Type B pancreatic cell (in vitro differentiated cells): ENCODE data around the gene CSTPP1. TPM values are rescaled to one million over a fixed set of nuclear protein-coding genes. Genes with fewer than 3 reads are reported as not detected.

ENCODE experiments used
- DNase-seq: peaks from one replicate; pipeline ENCODE4 v3.0.0; 2021; ENCODE audit warnings: mixed read lengths; ENCODE audit not compliant: unreplicated experiment; ENCODE audit errors: extremely low spot score
- H3K27ac Mint-ChIP-seq: 2 replicates; pipeline ENCODE4 v1.8.0; 2021; ENCODE audit warnings: mild to moderate bottlenecking, mixed read lengths
- H3K27me3 Mint-ChIP-seq: 2 replicates; pipeline ENCODE4 v1.8.0; 2021; ENCODE audit warnings: mixed read lengths
- H3K36me3 Mint-ChIP-seq: 2 replicates; pipeline ENCODE4 v1.8.0; 2021; ENCODE audit warnings: mixed read lengths
- H3K4me1 Mint-ChIP-seq: one replicate; pipeline ENCODE4 v1.8.0; 2021; ENCODE audit warnings: mixed read lengths; ENCODE audit not compliant: unreplicated experiment
- H3K4me3 Mint-ChIP-seq: 2 replicates; pipeline ENCODE4 v1.8.0; 2021; ENCODE audit warnings: mild to moderate bottlenecking, mixed read lengths
- H3K9me3 Mint-ChIP-seq: 2 replicates; pipeline ENCODE4 v1.8.0; 2021; ENCODE audit warnings: mixed read lengths
- total RNA-seq: library from RNA; stranded (reverse); gene quantifications from 2 replicates; pipeline ENCODE4 v1.2.1, GENCODE V29; 2021; ENCODE audit warnings: low replicate concordance
- TF ChIP-seq, protein P1 (sequence below): fragments of 200-600 bp; sonication (generic); conservative IDR thresholded peaks from 2 replicates; pipeline ENCODE4 v1.5.0; 2021; ENCODE audit warnings: antibody characterized with exemption, mild to moderate bottlenecking

CSTPP1 gene
- total RNA-seq, 1 donor from 2014 or later = 44.4 TPM

DNA sequence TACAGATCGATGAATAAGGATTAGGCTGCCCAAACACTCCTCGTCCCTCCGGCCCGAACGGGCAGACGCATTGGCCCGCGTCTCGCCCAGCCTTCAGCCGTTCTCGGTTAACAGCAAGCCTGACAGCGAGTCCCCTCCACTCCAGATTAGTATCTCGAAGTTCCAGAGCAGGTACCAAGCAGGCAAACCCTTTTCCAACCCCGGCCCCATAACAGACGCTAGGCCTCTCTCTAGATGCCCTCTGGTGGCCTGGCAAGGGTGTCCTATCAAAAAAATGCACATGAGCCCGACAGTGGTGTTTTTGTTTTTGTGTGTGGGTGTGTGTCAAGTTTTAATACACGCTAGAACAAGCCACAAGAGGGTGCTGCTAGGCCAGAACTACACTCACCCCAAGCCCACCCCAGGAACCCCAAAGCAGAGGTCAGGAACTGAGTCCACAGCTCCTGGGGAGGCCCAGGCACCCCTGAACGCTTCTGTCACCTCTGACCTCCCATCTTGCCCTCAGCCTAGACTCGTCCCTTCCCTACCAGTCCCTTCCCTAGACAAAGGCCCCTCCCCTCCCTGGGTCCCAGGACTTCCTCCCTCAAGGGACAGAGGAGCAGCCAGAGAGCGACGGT, 240.8 kb downstream of the CSTPP1 start:
- Mint-ChIP-seq H3K9me3 (no peaks in the 10 kb centered on the region), H3K4me3 (peak overlapping the region; percentile 99), H3K36me3 (peaks cover 16% of the 10 kb centered on the region), H3K27me3 (no peaks in the 10 kb centered on the region), H3K27ac (peak overlapping the region; percentile 100), H3K4me1 (peaks cover 18% of the 10 kb centered on the region)
- DNase-seq = peak; percentile 79
- TF ChIP-seq, protein P1, sequence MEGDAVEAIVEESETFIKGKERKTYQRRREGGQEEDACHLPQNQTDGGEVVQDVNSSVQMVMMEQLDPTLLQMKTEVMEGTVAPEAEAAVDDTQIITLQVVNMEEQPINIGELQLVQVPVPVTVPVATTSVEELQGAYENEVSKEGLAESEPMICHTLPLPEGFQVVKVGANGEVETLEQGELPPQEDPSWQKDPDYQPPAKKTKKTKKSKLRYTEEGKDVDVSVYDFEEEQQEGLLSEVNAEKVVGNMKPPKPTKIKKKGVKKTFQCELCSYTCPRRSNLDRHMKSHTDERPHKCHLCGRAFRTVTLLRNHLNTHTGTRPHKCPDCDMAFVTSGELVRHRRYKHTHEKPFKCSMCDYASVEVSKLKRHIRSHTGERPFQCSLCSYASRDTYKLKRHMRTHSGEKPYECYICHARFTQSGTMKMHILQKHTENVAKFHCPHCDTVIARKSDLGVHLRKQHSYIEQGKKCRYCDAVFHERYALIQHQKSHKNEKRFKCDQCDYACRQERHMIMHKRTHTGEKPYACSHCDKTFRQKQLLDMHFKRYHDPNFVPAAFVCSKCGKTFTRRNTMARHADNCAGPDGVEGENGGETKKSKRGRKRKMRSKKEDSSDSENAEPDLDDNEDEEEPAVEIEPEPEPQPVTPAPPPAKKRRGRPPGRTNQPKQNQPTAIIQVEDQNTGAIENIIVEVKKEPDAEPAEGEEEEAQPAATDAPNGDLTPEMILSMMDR = peak; percentile 78

DNA sequence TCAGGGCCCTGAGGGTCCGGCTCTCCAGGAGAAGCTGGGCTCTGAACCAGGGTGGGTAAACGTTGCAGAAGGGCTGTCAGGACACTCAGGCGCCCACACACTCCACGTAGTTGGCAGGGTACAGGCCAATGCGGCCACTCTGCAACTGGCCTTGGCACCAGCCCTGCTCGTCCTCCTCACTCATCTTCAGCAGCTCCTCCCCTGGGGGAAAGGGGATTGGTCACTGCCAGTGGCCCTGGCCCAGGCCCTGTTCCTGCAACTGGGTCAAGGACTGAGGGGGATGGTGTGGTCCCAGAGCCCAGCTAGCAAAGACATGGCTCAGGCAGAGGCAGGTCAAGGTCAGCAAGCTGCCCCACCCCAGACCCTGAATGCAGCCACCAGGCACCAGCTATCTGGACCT, 241.3 kb downstream of the CSTPP1 start:
- peaks cover 18% of the 10 kb centered on the region for H3K4me1 Mint-ChIP-seq
- peaks cover 15% of the 10 kb centered on the region for H3K36me3 Mint-ChIP-seq
- H3K27ac Mint-ChIP-seq = peak overlapping the region; percentile 100
- no peak for DNase-seq
- H3K9me3 Mint-ChIP-seq = no peaks in the 10 kb centered on the region
- H3K27me3 Mint-ChIP-seq = no peaks in the 10 kb centered on the region
- TF ChIP-seq, protein P1 = no peak
- H3K4me3 Mint-ChIP-seq = peak overlapping the region; percentile 99

DNA sequence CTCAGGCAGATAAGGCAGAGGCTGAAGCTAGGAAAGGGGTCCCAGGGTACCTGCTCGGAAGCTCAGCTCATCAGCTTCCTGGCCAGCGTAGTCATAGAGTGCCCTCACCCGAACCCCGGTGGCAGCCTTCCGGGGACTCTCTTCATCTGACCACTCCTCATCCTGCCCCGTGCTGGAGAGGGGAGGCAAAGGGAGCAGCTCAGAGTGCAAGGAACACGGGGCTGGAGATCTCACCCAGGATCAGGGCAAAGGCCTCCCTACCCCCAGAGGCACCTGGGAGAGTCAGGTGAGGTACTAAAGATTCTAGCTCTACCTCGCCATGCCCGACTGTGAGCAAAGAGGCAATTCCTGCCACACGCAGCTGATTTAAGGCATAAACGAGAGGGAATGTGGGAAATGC, 241.8 kb downstream of the CSTPP1 start:
- Mint-ChIP-seq H3K36me3 (peaks cover 11% of the 10 kb centered on the region), H3K4me1 (peaks cover 18% of the 10 kb centered on the region), H3K4me3 (no peak overlapping the region), H3K27me3 (no peaks in the 10 kb centered on the region), H3K9me3 (no peaks in the 10 kb centered on the region), H3K27ac (no peak overlapping the region)
- TF ChIP-seq, protein P1 = no peak
- DNase-seq = no peak

DNA sequence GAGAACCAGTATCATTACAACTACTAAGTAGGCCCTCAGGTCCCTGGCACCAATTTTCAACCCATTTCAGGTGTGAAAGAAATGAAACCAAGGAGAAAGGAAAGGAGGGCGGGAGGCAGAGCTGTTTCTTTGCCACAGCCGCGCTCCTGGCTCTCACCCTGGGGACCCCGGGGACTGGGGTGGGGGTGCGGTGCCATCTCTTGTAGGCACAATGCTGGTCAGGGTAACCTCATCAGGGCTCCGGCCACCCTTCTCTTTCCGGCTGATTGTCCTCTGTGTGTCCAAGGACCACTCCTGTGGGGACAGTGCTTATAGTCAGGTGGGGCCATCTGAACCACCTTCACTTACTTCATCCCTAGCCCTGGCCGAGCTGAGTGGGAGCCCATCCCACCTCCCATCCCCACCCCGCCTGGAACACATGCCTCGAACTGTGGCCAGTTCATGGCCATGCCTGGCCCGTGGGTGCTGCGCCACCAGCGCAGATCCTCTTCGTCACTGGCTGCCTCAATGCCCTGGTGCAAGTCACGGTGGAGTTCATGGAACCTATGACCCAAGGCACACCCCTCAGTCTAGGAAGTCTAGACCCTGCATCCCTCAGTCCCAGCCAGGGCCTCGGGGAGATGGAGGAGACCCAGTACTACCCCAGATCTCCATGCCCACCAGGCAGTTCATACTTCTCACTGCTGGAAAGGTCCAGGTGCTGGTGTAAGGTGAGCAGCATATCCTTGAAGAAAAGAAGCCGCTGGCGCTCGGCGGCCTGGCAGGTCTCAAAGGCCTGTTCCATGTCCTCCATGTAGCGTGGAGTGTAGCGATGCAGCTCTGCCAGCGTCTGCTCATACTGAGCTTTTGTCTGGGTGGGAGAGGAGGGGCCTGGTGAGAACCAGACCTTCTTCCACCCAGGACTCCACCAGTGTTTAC, 242.4 kb downstream of the CSTPP1 start:
- peaks cover 11% of the 10 kb centered on the region for H3K36me3 Mint-ChIP-seq
- H3K27ac Mint-ChIP-seq = peak overlapping the region; percentile 67
- H3K4me1 Mint-ChIP-seq = peaks cover 18% of the 10 kb centered on the region
- H3K27me3 Mint-ChIP-seq = no peaks in the 10 kb centered on the region
- TF ChIP-seq, protein P1 = no peak
- H3K4me3 Mint-ChIP-seq = peak overlapping the region; percentile 45
- H3K9me3 Mint-ChIP-seq = no peaks in the 10 kb centered on the region
- DNase-seq = no peak

DNA sequence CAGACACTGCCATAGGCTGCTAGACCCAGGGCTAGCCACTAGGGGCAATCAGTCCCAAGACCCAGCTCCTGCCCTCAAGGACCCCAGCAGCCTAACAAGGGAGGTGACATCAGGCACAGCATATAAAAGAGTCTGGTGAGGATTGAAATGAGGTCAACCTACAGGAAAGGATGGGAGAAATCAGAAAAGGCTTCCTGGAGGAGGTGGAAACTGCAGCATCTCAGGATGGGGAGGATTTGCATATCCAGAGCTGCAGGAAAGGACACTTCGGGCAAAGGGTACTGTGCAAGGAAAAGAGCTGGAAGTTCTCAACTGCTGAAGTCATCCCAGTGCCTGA, 243.1 kb downstream of the CSTPP1 start:
- no peak for DNase-seq
- TF ChIP-seq, protein P1 = peak; percentile 77
- peaks cover 11% of the 10 kb centered on the region for H3K36me3 Mint-ChIP-seq
- H3K27me3 Mint-ChIP-seq = no peaks in the 10 kb centered on the region
- H3K4me1 Mint-ChIP-seq = peaks cover 22% of the 10 kb centered on the region
- H3K9me3 Mint-ChIP-seq = no peaks in the 10 kb centered on the region
- H3K4me3 Mint-ChIP-seq = peak overlapping the region; percentile 45
- peak overlapping the region; percentile 67 for H3K27ac Mint-ChIP-seq
